ENCODE data around the gene NEO1.

NEO1 gene

GRCh38 chr15:73246898-73247297, 194.6 kb downstream of the NEO1 start:
- no peak for TF ChIP-seq CTCF (IDR thresholded peaks at IDR 0.05; ENCODE audit: insufficient read depth, low read length, poor library complexity, severe bottlenecking)
- DNase-seq (ENCODE audit: extremely low read depth, insufficient read length), result no peak
- Histone ChIP-seq H3K36me3 (ENCODE audit: control insufficient read depth, insufficient read depth, low read length) (no peaks in the 10 kb centered on the region), H3K4me3 (replicated peaks; ENCODE audit: low read depth, low read length) (no peak overlapping the region), H3K27me3 (replicated peaks; ENCODE audit: control insufficient read depth, insufficient read depth, low read length) (no peaks in the 10 kb centered on the region; the same call in 1 of the 2 replicates)

- H3K4me3 ChIP-seq (replicated peaks; ENCODE audit: low read depth, low read length), result no peak overlapping the region
- H3K36me3 ChIP-seq (ENCODE audit: control insufficient read depth, insufficient read depth, low read length), result no peaks in the 10 kb centered on the region
- H3K27me3 ChIP-seq (replicated peaks; ENCODE audit: control insufficient read depth, insufficient read depth, low read length), result no peaks in the 10 kb centered on the region; the same call in 1 of the 2 replicates
- no peak for TF ChIP-seq CTCF (IDR thresholded peaks at IDR 0.05; ENCODE audit: insufficient read depth, low read length, poor library complexity, severe bottlenecking)
- no peak for DNase-seq (ENCODE audit: extremely low read depth, insufficient read length)
Observed at GRCh38 chr15:73247331-73247730, 195.1 kb downstream of the NEO1 start.

DNA sequence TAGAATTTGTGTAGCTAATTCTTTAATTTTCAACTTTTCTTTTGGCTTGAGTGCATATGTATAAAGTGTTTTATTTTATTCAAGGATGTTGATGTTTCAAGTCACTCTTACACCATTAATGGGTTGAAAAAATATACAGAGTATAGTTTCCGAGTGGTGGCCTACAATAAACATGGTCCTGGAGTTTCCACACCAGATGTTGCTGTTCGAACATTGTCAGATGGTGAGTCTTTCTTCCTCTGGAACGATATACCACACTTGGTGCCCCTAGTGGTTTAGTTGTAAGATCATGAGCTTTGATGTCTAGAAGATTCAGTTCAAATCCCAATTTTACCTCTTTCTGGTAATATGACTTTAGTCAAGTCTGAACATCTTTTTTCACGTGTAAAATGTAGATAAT, 197.2 kb downstream of the NEO1 start:
- no peak for DNase-seq (ENCODE audit: extremely low read depth, insufficient read length)
- TF ChIP-seq CTCF (IDR thresholded peaks at IDR 0.05; ENCODE audit: insufficient read depth, low read length, poor library complexity, severe bottlenecking), result peak; percentile 10
- no peak overlapping the region for H3K4me3 ChIP-seq (replicated peaks; ENCODE audit: low read depth, low read length)
- no peaks in the 10 kb centered on the region for H3K36me3 ChIP-seq (ENCODE audit: control insufficient read depth, insufficient read depth, low read length)
- H3K27me3 ChIP-seq (replicated peaks; ENCODE audit: control insufficient read depth, insufficient read depth, low read length), result no peaks in the 10 kb centered on the region; the same call in 1 of the 2 replicates

DNA sequence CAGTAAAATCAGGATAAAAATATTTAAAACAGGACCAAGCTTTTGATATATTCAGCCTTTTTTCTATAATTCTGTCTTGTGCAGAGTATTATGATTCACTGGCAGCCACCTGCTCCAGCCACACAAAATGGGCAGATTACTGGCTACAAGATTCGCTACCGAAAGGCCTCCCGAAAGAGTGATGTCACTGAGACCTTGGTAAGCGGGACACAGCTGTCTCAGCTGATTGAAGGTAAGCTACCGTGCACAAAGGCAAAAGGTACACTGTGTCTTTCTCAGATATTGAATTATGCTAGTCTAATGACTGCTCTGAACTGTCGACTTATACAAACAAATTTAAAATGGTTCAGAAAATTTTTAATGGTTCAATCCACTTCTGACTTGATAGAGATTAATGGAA, 202.3 kb downstream of the NEO1 start:
- H3K4me3 ChIP-seq (replicated peaks; ENCODE audit: low read depth, low read length), result no peak overlapping the region
- DNase-seq (ENCODE audit: extremely low read depth, insufficient read length), result no peak
- no peak for TF ChIP-seq CTCF (IDR thresholded peaks at IDR 0.05; ENCODE audit: insufficient read depth, low read length, poor library complexity, severe bottlenecking)
- no peaks in the 10 kb centered on the region for H3K27me3 ChIP-seq (replicated peaks; ENCODE audit: control insufficient read depth, insufficient read depth, low read length)
- H3K36me3 ChIP-seq (ENCODE audit: control insufficient read depth, insufficient read depth, low read length), result no peaks in the 10 kb centered on the region

DNA sequence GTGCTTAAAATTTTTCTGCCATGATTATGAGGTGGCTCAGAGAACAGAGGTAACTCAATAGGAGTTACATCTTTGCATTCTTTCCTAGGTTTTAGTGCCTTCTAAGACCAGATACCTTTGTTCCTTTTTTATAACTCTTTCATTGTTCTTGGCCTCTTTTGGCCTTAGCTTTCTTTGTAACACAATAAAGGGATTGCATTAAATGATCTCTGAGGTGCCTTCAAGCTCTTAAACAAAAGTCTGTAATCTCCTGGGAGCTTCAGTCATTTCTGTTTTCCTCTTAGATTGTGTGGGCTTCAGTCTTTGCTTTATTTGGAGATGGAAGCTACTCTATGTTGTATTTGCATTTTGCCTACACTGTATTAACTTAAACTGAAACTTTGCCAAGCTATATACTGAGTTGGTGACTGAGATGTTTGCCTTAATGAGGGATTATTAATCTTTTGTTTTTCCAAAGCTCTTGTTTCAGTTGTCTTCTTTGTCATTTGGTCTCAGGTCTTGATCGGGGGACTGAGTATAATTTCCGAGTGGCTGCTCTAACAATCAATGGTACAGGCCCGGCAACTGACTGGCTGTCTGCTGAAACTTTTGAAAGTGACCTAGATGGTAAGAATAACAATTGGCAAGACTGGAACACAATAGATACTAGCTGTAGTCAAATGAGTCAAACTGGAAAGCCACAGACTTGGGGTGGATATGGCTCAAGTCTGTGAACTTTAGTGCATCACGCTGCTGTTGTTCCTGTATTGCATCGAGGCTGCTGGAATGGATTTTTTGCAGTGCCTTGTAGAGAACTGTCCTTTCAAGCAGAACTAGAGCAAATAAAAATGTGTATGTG, 206.2 kb downstream of the NEO1 start:
- no peaks in the 10 kb centered on the region for H3K27me3 ChIP-seq (replicated peaks; ENCODE audit: control insufficient read depth, insufficient read depth, low read length)
- no peak overlapping the region for H3K4me3 ChIP-seq (replicated peaks; ENCODE audit: low read depth, low read length)
- no peak for DNase-seq (ENCODE audit: extremely low read depth, insufficient read length)
- H3K36me3 ChIP-seq (ENCODE audit: control insufficient read depth, insufficient read depth, low read length), result no peaks in the 10 kb centered on the region
- no peak for TF ChIP-seq CTCF (IDR thresholded peaks at IDR 0.05; ENCODE audit: insufficient read depth, low read length, poor library complexity, severe bottlenecking)
